GM21360 (cell line): ENCODE results near the gene RBSN.

Experiments
- ATAC-seq: cut with Tn5 transposase; IDR thresholded peaks from one replicate; pipeline ENCODE4 v1.9.1; 2021; ENCODE audit warnings: mild to moderate bottlenecking, moderate library complexity; ENCODE audit not compliant: unreplicated experiment

The RBSN gene

GRCh38 chr3:15063656-15064286, 35.2 kb downstream of the RBSN start:
- no peak for ATAC-seq

- no peak for ATAC-seq
Observed at GRCh38 chr3:15063238-15063637, 35.7 kb downstream of the RBSN start.

- ATAC-seq: no peak
Observed at GRCh38 chr3:15060029-15060428, 38.9 kb downstream of the RBSN start.

- ATAC-seq: no peak
Observed at GRCh38 chr3:15056676-15057404, 42.1 kb downstream of the RBSN start.

GRCh38 chr3:15055019-15055557, 43.9 kb downstream of the RBSN start:
- ATAC-seq: peak; percentile 45

- no peak for ATAC-seq
Observed at GRCh38 chr3:15053541-15053940, 45.4 kb downstream of the RBSN start.

GRCh38 chr3:15052335-15053242, 46.4 kb downstream of the RBSN start:
- no peak for ATAC-seq

GRCh38 chr3:15051531-15051930, 47.4 kb downstream of the RBSN start:
- ATAC-seq: peak; percentile 50

- ATAC-seq: peak; percentile 71
Observed at GRCh38 chr3:15050405-15051092, 48.4 kb downstream of the RBSN start.

GRCh38 chr3:15049584-15049983, 49.4 kb downstream of the RBSN start:
- ATAC-seq: no peak

- ATAC-seq: no peak
Observed at GRCh38 chr3:15045667-15046066, 53.3 kb downstream of the RBSN start.

- ATAC-seq: no peak
Observed at GRCh38 chr3:15044326-15044725, 54.6 kb downstream of the RBSN start.

- ATAC-seq: no peak
Observed at GRCh38 chr3:15043408-15044171, 55.4 kb downstream of the RBSN start.

- no peak for ATAC-seq
Observed at GRCh38 chr3:15042936-15043335, 56.0 kb downstream of the RBSN start.

GRCh38 chr3:15041950-15042349, 57.0 kb downstream of the RBSN start:
- ATAC-seq: no peak

GRCh38 chr3:15040844-15041243, 58.1 kb downstream of the RBSN start:
- ATAC-seq: no peak

GRCh38 chr3:15038306-15038705, 60.6 kb downstream of the RBSN start:
- no peak for ATAC-seq

GRCh38 chr3:15033103-15033502, 65.8 kb downstream of the RBSN start:
- no peak for ATAC-seq

GRCh38 chr3:15032650-15033049, 66.3 kb downstream of the RBSN start:
- no peak for ATAC-seq

- ATAC-seq: no peak
Observed at GRCh38 chr3:15029625-15030024, 69.3 kb downstream of the RBSN start.
